Measurements from ENCODE around the gene CCL5. TPM values are rescaled to one million over a fixed set of nuclear protein-coding genes. Genes with fewer than 3 reads are reported as not detected.
"Not testable (repeated sequence)": the region's sequence is repeated elsewhere in the genome, so short reads cannot be mapped to it uniquely, and the experiment has no call there.

Gene CCL5
- total RNA-seq, 1 experiment from 2014 or later = not detected

- H3K27ac Mint-ChIP-seq = no peak overlapping the region
- no peaks in the 10 kb centered on the region for H3K79me1 ChIP-seq (ENCODE audit: insufficient read depth, low read depth, low read length, poor library complexity, severe bottlenecking)
- WGBS (ENCODE audit: extremely low coverage, insufficient read length, low lambda C conversion rate) = no CpG with 5 or more reads among the region's 6 CpGs
Observed at GRCh38 chr17:35898283-35899070, 18.3 kb upstream of the CCL5 start.

GRCh38 chr17:35897772-35898171 is 17.6 kb upstream of the CCL5 start:
- H3K18ac ChIP-seq (ENCODE audit: insufficient read length, low read depth, low read length); H3K4me2 ChIP-seq (ENCODE audit: insufficient read depth, insufficient read length, low read length); H3T11ph ChIP-seq (ENCODE audit: low read length); H3K9me3 Mint-ChIP-seq; H2AFZ ChIP-seq (ENCODE audit: low read length); H3K27ac ChIP-seq (ENCODE audit: insufficient read length, low read depth, low read length); H3K27me3 ChIP-seq (ENCODE audit: insufficient read depth, low read length); H2BK120ac ChIP-seq (ENCODE audit: low read depth, low read length, poor library complexity, severe bottlenecking); H3K79me2 ChIP-seq (ENCODE audit: insufficient read depth, low read length); H2BK20ac ChIP-seq (ENCODE audit: low read depth, low read length, poor library complexity, severe bottlenecking); H3K36me3 Mint-ChIP-seq (ENCODE audit: insufficient read depth in 1 of 3, low read depth in 3 of 3); H3K9ac ChIP-seq (ENCODE audit: extremely low read depth, insufficient read length, low read length); H3K4me1 ChIP-seq (ENCODE audit: insufficient read depth, low read length); H3K56ac ChIP-seq (ENCODE audit: insufficient read length, low read depth, low read length); H2AK5ac ChIP-seq (ENCODE audit: insufficient read length, low read length); H4K5ac ChIP-seq (ENCODE audit: insufficient read length, low read depth, low read length); H3K23ac ChIP-seq (ENCODE audit: insufficient read length, low read depth, low read length); H3K79me1 ChIP-seq (ENCODE audit: insufficient read depth, low read depth, low read length, poor library complexity, severe bottlenecking); H4K20me1 ChIP-seq (ENCODE audit: control insufficient read depth, insufficient read depth, insufficient read length); H3K27me3 Mint-ChIP-seq (ENCODE audit: low read depth); H3K14ac ChIP-seq (ENCODE audit: insufficient read depth, low read length); H3K23me2 ChIP-seq (ENCODE audit: insufficient read length, low read depth, low read length, poor library complexity, severe bottlenecking); H3K4ac ChIP-seq (ENCODE audit: low read depth, low read length); H4K91ac ChIP-seq (ENCODE audit: insufficient read length, low read depth, low read length); H3K9me3 ChIP-seq (ENCODE audit: control insufficient read depth, low read depth, low read length); H2BK12ac ChIP-seq (ENCODE audit: insufficient read length, low read depth, low read length); H3K27ac Mint-ChIP-seq; H3K4me1 Mint-ChIP-seq; H4K8ac ChIP-seq (replicated peaks; ENCODE audit: insufficient read length, low read depth, low read length); H2BK5ac ChIP-seq (ENCODE audit: insufficient read length, low read length); H3K4me3 Mint-ChIP-seq; DNase-seq; H2BK15ac ChIP-seq (ENCODE audit: low read depth, low read length): not testable (repeated sequence)
- no CpG with 5 or more reads among the region's 7 CpGs for WGBS (ENCODE audit: extremely low coverage, insufficient read length, low lambda C conversion rate)

More at GRCh38 chr17:35898283-35899070, 18.3 kb upstream of the CCL5 start:
- Histone ChIP-seq H3K18ac (ENCODE audit: insufficient read length, low read depth, low read length) (no peak overlapping the region), H2BK15ac (ENCODE audit: low read depth, low read length) (no peak overlapping the region), H3K79me2 (ENCODE audit: insufficient read depth, low read length) (no peaks in the 10 kb centered on the region), H3K27me3 (ENCODE audit: insufficient read depth, low read length) (no peaks in the 10 kb centered on the region), H3T11ph (ENCODE audit: low read length) (no peak overlapping the region), H3K9me3 (ENCODE audit: control insufficient read depth, low read depth, low read length) (no peaks in the 10 kb centered on the region), H2BK120ac (ENCODE audit: low read depth, low read length, poor library complexity, severe bottlenecking) (no peak overlapping the region), H2BK12ac (ENCODE audit: insufficient read length, low read depth, low read length) (no peak overlapping the region), H4K91ac (ENCODE audit: insufficient read length, low read depth, low read length) (no peak overlapping the region), H3K56ac (ENCODE audit: insufficient read length, low read depth, low read length) (no peak overlapping the region), H3K9ac (ENCODE audit: extremely low read depth, insufficient read length, low read length) (no peak overlapping the region), H3K23ac (ENCODE audit: insufficient read length, low read depth, low read length) (no peak overlapping the region), H3K4me1 (ENCODE audit: insufficient read depth, low read length) (no peaks in the 10 kb centered on the region), H2BK20ac (ENCODE audit: low read depth, low read length, poor library complexity, severe bottlenecking) (no peak overlapping the region), H3K23me2 (ENCODE audit: insufficient read length, low read depth, low read length, poor library complexity, severe bottlenecking) (no peaks in the 10 kb centered on the region), H3K14ac (ENCODE audit: insufficient read depth, low read length) (no peak overlapping the region), H2AFZ (ENCODE audit: low read length) (no peak overlapping the region), H3K4ac (ENCODE audit: low read depth, low read length) (no peak overlapping the region), H2BK5ac (ENCODE audit: insufficient read length, low read length) (no peak overlapping the region), H4K5ac (ENCODE audit: insufficient read length, low read depth, low read length) (no peak overlapping the region), H3K27ac (ENCODE audit: insufficient read length, low read depth, low read length) (no peak overlapping the region), H4K8ac (replicated peaks; ENCODE audit: insufficient read length, low read depth, low read length) (no peak overlapping the region), H2AK5ac (ENCODE audit: insufficient read length, low read length) (no peak overlapping the region), H3K4me2 (ENCODE audit: insufficient read depth, insufficient read length, low read length) (no peak overlapping the region), H4K20me1 (ENCODE audit: control insufficient read depth, insufficient read depth, insufficient read length) (no peaks in the 10 kb centered on the region)
- Mint-ChIP-seq H3K4me3 (no peak overlapping the region), H3K27me3 (ENCODE audit: low read depth) (no peaks in the 10 kb centered on the region; the same call in 1 of the 2 replicates), H3K36me3 (ENCODE audit: insufficient read depth in 1 of 3, low read depth in 3 of 3) (no peaks in the 10 kb centered on the region), H3K9me3 (no peaks in the 10 kb centered on the region), H3K4me1 (no peaks in the 10 kb centered on the region; a peak in 2 of 4 replicates)
- no peak for DNase-seq
- TF ChIP-seq CTCF (conservative IDR thresholded peaks at IDR 0.05) = no peak

Data from H9 (cell line).